ENCODE data around the gene ZNF189.

- TF ChIP-seq CTCF (IDR thresholded peaks at IDR 0.05): no peak
- no peak for TF ChIP-seq ZFP36 (IDR thresholded peaks at IDR 0.05; ENCODE audit: borderline replicate concordance, partially characterized antibody)
- TF ChIP-seq RAD21 (conservative IDR thresholded peaks at IDR 0.05 in 1 of 2, IDR thresholded peaks at IDR 0.05 in 1 of 2): no peak
- no peak for TF ChIP-seq EP300 (IDR thresholded peaks at IDR 0.05)
- no peak for TF ChIP-seq KDM5A (IDR thresholded peaks at IDR 0.05)
- TF ChIP-seq GATA3 (IDR thresholded peaks at IDR 0.05; ENCODE audit: borderline replicate concordance): no peak
- no peak for TF ChIP-seq POLR2AphosphoS2 (conservative IDR thresholded peaks at IDR 0.05; ENCODE audit: low read length)
- TF ChIP-seq FOSL2 (IDR thresholded peaks at IDR 0.05): no peak
- TF ChIP-seq FOSL2 (CRISPR knock-in tag; IDR thresholded peaks at IDR 0.05): no peak
Observed at GRCh38 chr9:101369884-101370531, 28.6 kb upstream of the ZNF189 start.

Data from A549 (cell line).